GM23248 (cell line): ENCODE results near the gene IMPACT. TPM values are rescaled to one million over a fixed set of nuclear protein-coding genes. Genes with fewer than 3 reads are reported as not detected.

Experiments used
- DNase-seq: peaks from one replicate; pipeline ENCODE4 v3.0.0-alpha.2; 2015
- H2AFZ ChIP-seq: fragments of 200-600 bp; sonication (generic); 2 replicates; pipeline ENCODE4 v1.6.1; 2016; ENCODE audit warnings: antibody characterized with exemption
- H3F3A ChIP-seq: fragments of 200-600 bp; sonication (generic); 2 replicates; pipeline ENCODE4 v1.6.1; 2016; ENCODE audit warnings: mild to moderate bottlenecking, antibody characterized with exemption, mixed run types; ENCODE audit not compliant: insufficient read depth
- H3K27ac ChIP-seq: fragments of 200-600 bp; sonication (generic); 2 replicates; pipeline ENCODE4 v1.5.1; 2016; ENCODE audit warnings: mild to moderate bottlenecking
- H3K27me3 ChIP-seq: fragments of 200-600 bp; sonication (generic); replicated peaks from 2 replicates; pipeline ENCODE4 v1.6.1; 2016; ENCODE audit warnings: mild to moderate bottlenecking; ENCODE audit not compliant: insufficient read depth
- H3K36me3 ChIP-seq: fragments of 200-600 bp; sonication (generic); 2 replicates; pipeline ENCODE4 v1.6.1; 2016; ENCODE audit warnings: low read depth, mild to moderate bottlenecking
- H3K4me1 ChIP-seq: fragments of 200-600 bp; sonication (generic); 2 replicates; pipeline ENCODE4 v1.6.1; 2016; ENCODE audit warnings: mild to moderate bottlenecking; ENCODE audit not compliant: insufficient read depth
- H3K4me2 ChIP-seq: fragments of 200-600 bp; sonication (generic); one replicate; pipeline ENCODE4 v1.6.1; 2016; ENCODE audit warnings: mild to moderate bottlenecking; ENCODE audit not compliant: unreplicated experiment
- H3K4me3 ChIP-seq: fragments of 200-600 bp; sonication (generic); 2 replicates; pipeline ENCODE4 v1.5.1; 2016; ENCODE audit warnings: mild to moderate bottlenecking
- H3K79me2 ChIP-seq: fragments of 200-600 bp; sonication (generic); 2 replicates; pipeline ENCODE4 v1.6.1; 2016; ENCODE audit warnings: mild to moderate bottlenecking; ENCODE audit not compliant: insufficient read depth
- H3K9ac ChIP-seq: fragments of 200-600 bp; sonication (generic); 2 replicates; pipeline ENCODE4 v1.6.1; 2016; ENCODE audit warnings: mild to moderate bottlenecking
- H3K9me2 ChIP-seq: fragments of 200-600 bp; sonication (generic); 2 replicates; pipeline ENCODE4 v1.6.1; 2016; ENCODE audit warnings: mixed run types, mild to moderate bottlenecking, moderate library complexity; ENCODE audit not compliant: insufficient read depth
- H3K9me3 ChIP-seq: fragments of 200-600 bp; sonication (generic); one replicate; pipeline ENCODE4 v1.6.1; 2017; ENCODE audit warnings: low read depth
- H4K20me1 ChIP-seq: fragments of 200-600 bp; sonication (generic); 2 replicates; pipeline ENCODE4 v1.6.0; 2016; ENCODE audit not compliant: insufficient read depth
- EZH2 ChIP-seq: fragments of 200-600 bp; sonication (generic); IDR thresholded peaks from 2 replicates; pipeline ENCODE4 v1.6.1; 2018; ENCODE audit warnings: antibody characterized with exemption, mild to moderate bottlenecking; ENCODE audit not compliant: insufficient read depth, poor library complexity, severe bottlenecking
- EZH2phosphoT487 ChIP-seq: fragments of 200-600 bp; sonication (generic); IDR thresholded peaks from 2 replicates; pipeline ENCODE4 v1.6.1; 2018; ENCODE audit warnings: antibody characterized with exemption, moderate library complexity, mild to moderate bottlenecking, low read depth; ENCODE audit not compliant: insufficient read depth
- WGBS, 2 experiments: methylation state at CpG; one replicate each; pipeline ENCODE4 v1.1.6; 2015 to 2017; ENCODE audit warnings: low lambda C conversion rate in 2 of 2, low coverage in 1 of 2; ENCODE audit errors: missing lambda C conversion rate in 2 of 2; 5-methylcytosine and 5-hydroxymethylcytosine counted together
- in situ Hi-C: fragments of 300-500 bp; cut with MboI; formaldehyde crosslinking; loops from 2 replicates; pipeline ENCODE4 v1.15.0; 2020
- polyA plus RNA-seq: library from polyadenylated mRNA; unstranded; fragments of >200 nt; fragmentation: Nextera tagmentation; extraction: Ambion mirVana; gene quantifications from 2 replicates; pipeline ENCODE4 v1.2.1, GENCODE V29; 2016
- small RNA-seq: library from RNA; depleted of rRNA; stranded (forward); fragments of <200 nt; gene quantifications from one replicate; pipeline ENCODE3, GENCODE V24; 2014; ENCODE audit warnings: low read depth, low replicate concordance
- total RNA-seq: library from RNA; depleted of rRNA; stranded (reverse); fragments of >200 nt; shearing (Covaris generic); gene quantifications from 2 replicates; pipeline ENCODE4 v1.2.3, GENCODE V29; 2014; rRNA removed

Gene IMPACT
- total and polyA plus RNA-seq, 2 experiments from 2014 or later: 43.2 to 61.5 TPM

DNA sequence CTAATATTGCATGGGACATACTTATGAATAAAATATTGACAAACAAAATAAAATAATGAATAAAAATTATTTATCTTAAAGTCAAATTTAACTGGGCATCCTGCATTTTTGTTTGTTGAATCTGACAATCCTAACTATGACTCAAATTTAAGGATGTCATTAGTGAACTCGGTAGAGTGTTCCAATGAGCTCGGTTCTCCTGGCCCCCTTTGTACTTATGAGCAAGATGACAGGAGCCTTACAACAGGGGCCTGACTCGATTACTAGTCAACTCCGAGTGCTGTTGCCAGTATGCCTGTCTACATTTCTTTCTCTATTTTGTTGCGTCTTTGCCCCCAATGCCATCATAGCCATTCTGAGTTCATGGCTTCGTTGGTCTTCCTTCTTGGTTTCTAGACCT is 74.3 kb downstream of the IMPACT start:
- peaks cover 38% of the 10 kb centered on the region for H3F3A ChIP-seq
- TF ChIP-seq EZH2 (no peak), EZH2phosphoT487 (no peak)
- H3K9me2 ChIP-seq: no peaks in the 10 kb centered on the region
- no peaks in the 10 kb centered on the region for H4K20me1 ChIP-seq
- no peaks in the 10 kb centered on the region for H3K36me3 ChIP-seq
- no peaks in the 10 kb centered on the region for H3K9me3 ChIP-seq
- H3K4me1 ChIP-seq: peaks cover 37% of the 10 kb centered on the region
- H3K4me3 ChIP-seq: no peak overlapping the region
- in situ Hi-C loops: no loop called here
- no peaks in the 10 kb centered on the region for H3K27me3 ChIP-seq
- peak overlapping the region; percentile 73 for H3K27ac ChIP-seq
- no peak overlapping the region for H2AFZ ChIP-seq
- H3K4me2 ChIP-seq: peak overlapping the region; percentile 60
- H3K79me2 ChIP-seq: no peaks in the 10 kb centered on the region
- DNase-seq: peak; percentile 64
- no peak overlapping the region for H3K9ac ChIP-seq
- 38 to 43% methylated on average over 6 of the region's 6 CpGs for WGBS, 2 experiments

- no peaks in the 10 kb centered on the region for H3K27me3 ChIP-seq
- WGBS, 2 experiments: 79 to 81% methylated on average over 7 of the region's 7 CpGs
- in situ Hi-C loops: no loop called here
Measured at GRCh38 chr18:24502667-24503523, 76.4 kb downstream of the IMPACT start.

More at GRCh38 chr18:24502667-24503523, 76.4 kb downstream of the IMPACT start:
- Histone ChIP-seq H3K36me3 (no peaks in the 10 kb centered on the region), H3K9ac (no peak overlapping the region), H3K27ac (no peak overlapping the region), H3K9me3 (no peaks in the 10 kb centered on the region), H3K4me2 (no peak overlapping the region), H4K20me1 (no peaks in the 10 kb centered on the region), H3K4me1 (peaks cover 21% of the 10 kb centered on the region), H3K4me3 (no peak overlapping the region), H3F3A (peaks cover 20% of the 10 kb centered on the region), H2AFZ (no peak overlapping the region), H3K9me2 (no peaks in the 10 kb centered on the region), H3K79me2 (no peaks in the 10 kb centered on the region)
- DNase-seq: no peak
- TF ChIP-seq EZH2: no peak
- no peak for TF ChIP-seq EZH2phosphoT487

Small RNAs within 50 kb of the gene (small RNA-seq; reads per million reads assigned to genes)
- gene RF00019: not detected

Other genes with a start within 250 kb of the IMPACT start
- 17.8 and 24.1 TPM in 2 replicates for gene OSBPL1A, start 28.8 kb upstream of the IMPACT start, total RNA-seq
- 14.9 TPM in 2 replicates for gene OSBPL1A, start 28.8 kb upstream of the IMPACT start, polyA plus RNA-seq
- not detected in 2 replicates for gene HRH4, start 34.0 kb downstream of the IMPACT start, total RNA-seq
- gene HRH4, start 34.0 kb downstream of the IMPACT start, polyA plus RNA-seq: not detected in 2 replicates